Loucy (cell line): ENCODE measurements around the gene POLR3A.
A peak's percentile ranks its signal among the peaks of the same experiment; 100 is the strongest.

Experiments used
- H2AFZ ChIP-seq: fragments of 200-600 bp; sonication (generic); 2 replicates; pipeline ENCODE4 v1.6.0; 2016; ENCODE audit warnings: antibody characterized with exemption, mild to moderate bottlenecking, low read length, moderate library complexity
- H3F3A ChIP-seq: fragments of 200-600 bp; 2 replicates; pipeline ENCODE4 v1.6.0; 2016; ENCODE audit warnings: antibody characterized with exemption, low read depth, mild to moderate bottlenecking
- H3K27me3 ChIP-seq: fragments of 200-600 bp; sonication (generic); 2 replicates; pipeline ENCODE4 v1.6.1; 2014; ENCODE audit warnings: low read length, mild to moderate bottlenecking; ENCODE audit not compliant: insufficient read depth, poor library complexity, severe bottlenecking
- H3K36me3 ChIP-seq: fragments of 200-600 bp; sonication (generic); 2 replicates; pipeline ENCODE4 v1.6.1; 2016; ENCODE audit warnings: low read length; ENCODE audit not compliant: insufficient read depth
- H3K4me1 ChIP-seq: fragments of 200-600 bp; sonication (generic); 2 replicates; pipeline ENCODE4 v1.5.1; 2014; ENCODE audit warnings: low read length, mild to moderate bottlenecking; ENCODE audit not compliant: insufficient read depth, poor library complexity, severe bottlenecking
- H3K4me2 ChIP-seq: fragments of 200-600 bp; sonication (generic); 2 replicates; pipeline ENCODE4 v1.6.0; 2014; ENCODE audit warnings: antibody characterized with exemption, low read length, low read depth, mild to moderate bottlenecking; ENCODE audit not compliant: poor library complexity, severe bottlenecking
- H3K4me3 ChIP-seq: fragments of 200-600 bp; sonication (generic); 2 replicates; pipeline ENCODE4 v1.5.1; 2014; ENCODE audit warnings: low read length, mild to moderate bottlenecking, mixed read lengths; ENCODE audit not compliant: poor library complexity, severe bottlenecking
- H3K79me2 ChIP-seq: fragments of 200-600 bp; sonication (generic); 2 replicates; pipeline ENCODE4 v1.6.1; 2014; ENCODE audit warnings: low read length; ENCODE audit not compliant: insufficient read depth
- H3K9ac ChIP-seq: fragments of 200-600 bp; sonication (generic); 2 replicates; pipeline ENCODE4 v1.6.0; 2014; ENCODE audit warnings: mild to moderate bottlenecking, low read depth, low read length, moderate library complexity; ENCODE audit not compliant: poor library complexity, severe bottlenecking
- H3K9me2 ChIP-seq: fragments of 200-600 bp; sonication (generic); replicated peaks from 2 replicates; pipeline ENCODE4 v1.6.1; 2016; ENCODE audit warnings: low read depth, low read length, mixed read lengths
- H3K9me3 ChIP-seq: fragments of 200-600 bp; sonication (generic); 2 replicates; pipeline ENCODE4 v1.6.1; 2014; ENCODE audit warnings: mild to moderate bottlenecking, antibody characterized with exemption, low read length, low read depth; ENCODE audit not compliant: insufficient read depth
- H4K20me1 ChIP-seq: fragments of 200-600 bp; sonication (generic); 2 replicates; pipeline ENCODE4 v1.6.0; 2014; ENCODE audit warnings: antibody characterized with exemption, low read length, mild to moderate bottlenecking; ENCODE audit not compliant: insufficient read depth, poor library complexity, severe bottlenecking
- EZH2phosphoT487 ChIP-seq: fragments of 200-600 bp; IDR thresholded peaks from 2 replicates; pipeline ENCODE4 v1.6.1; 2018; ENCODE audit warnings: antibody characterized with exemption, mild to moderate bottlenecking, moderate library complexity, borderline replicate concordance
- TF ChIP-seq, protein P1 (sequence below): fragments of 200-600 bp; sonication (generic); conservative IDR thresholded peaks from 2 replicates; pipeline ENCODE4 v1.5.1; 2014; ENCODE audit warnings: mild to moderate bottlenecking, antibody characterized with exemption, low read length

POLR3A gene

DNA sequence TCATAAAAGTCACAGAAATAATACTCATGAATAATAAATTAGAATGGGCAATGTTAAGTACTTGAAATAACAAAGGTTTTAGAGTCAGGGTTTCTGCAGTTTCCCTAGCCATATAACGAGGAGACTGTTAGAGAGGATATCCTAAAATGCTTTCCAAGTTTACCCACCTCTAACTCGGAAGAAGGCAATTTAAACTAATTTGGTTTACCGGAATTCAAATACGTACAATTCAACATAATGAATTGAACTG lies 4.0 kb upstream of the POLR3A start:
- Histone ChIP-seq H3K9me2 (no peaks in the 10 kb centered on the region), H3K4me1 (peaks cover 49% of the 10 kb centered on the region), H3K9ac (peak overlapping the region; percentile 68), H3K4me2 (peak overlapping the region; percentile 80), H3K36me3 (peaks cover 32% of the 10 kb centered on the region), H3K4me3 (peak overlapping the region; percentile 83), H2AFZ (peak overlapping the region; percentile 98), H3F3A (0 out of 2 replicates have a peak, but pooled peaks cover 3% of the 10 kb centered on the region), H3K79me2 (peaks cover 57% of the 10 kb centered on the region), H4K20me1 (peaks cover 44% of the 10 kb centered on the region), H3K9me3 (no peaks in the 10 kb centered on the region), H3K27me3 (peaks cover 10% of the 10 kb centered on the region)
- TF ChIP-seq, protein P1, sequence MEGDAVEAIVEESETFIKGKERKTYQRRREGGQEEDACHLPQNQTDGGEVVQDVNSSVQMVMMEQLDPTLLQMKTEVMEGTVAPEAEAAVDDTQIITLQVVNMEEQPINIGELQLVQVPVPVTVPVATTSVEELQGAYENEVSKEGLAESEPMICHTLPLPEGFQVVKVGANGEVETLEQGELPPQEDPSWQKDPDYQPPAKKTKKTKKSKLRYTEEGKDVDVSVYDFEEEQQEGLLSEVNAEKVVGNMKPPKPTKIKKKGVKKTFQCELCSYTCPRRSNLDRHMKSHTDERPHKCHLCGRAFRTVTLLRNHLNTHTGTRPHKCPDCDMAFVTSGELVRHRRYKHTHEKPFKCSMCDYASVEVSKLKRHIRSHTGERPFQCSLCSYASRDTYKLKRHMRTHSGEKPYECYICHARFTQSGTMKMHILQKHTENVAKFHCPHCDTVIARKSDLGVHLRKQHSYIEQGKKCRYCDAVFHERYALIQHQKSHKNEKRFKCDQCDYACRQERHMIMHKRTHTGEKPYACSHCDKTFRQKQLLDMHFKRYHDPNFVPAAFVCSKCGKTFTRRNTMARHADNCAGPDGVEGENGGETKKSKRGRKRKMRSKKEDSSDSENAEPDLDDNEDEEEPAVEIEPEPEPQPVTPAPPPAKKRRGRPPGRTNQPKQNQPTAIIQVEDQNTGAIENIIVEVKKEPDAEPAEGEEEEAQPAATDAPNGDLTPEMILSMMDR: no peak
- no peak for TF ChIP-seq EZH2phosphoT487

DNA sequence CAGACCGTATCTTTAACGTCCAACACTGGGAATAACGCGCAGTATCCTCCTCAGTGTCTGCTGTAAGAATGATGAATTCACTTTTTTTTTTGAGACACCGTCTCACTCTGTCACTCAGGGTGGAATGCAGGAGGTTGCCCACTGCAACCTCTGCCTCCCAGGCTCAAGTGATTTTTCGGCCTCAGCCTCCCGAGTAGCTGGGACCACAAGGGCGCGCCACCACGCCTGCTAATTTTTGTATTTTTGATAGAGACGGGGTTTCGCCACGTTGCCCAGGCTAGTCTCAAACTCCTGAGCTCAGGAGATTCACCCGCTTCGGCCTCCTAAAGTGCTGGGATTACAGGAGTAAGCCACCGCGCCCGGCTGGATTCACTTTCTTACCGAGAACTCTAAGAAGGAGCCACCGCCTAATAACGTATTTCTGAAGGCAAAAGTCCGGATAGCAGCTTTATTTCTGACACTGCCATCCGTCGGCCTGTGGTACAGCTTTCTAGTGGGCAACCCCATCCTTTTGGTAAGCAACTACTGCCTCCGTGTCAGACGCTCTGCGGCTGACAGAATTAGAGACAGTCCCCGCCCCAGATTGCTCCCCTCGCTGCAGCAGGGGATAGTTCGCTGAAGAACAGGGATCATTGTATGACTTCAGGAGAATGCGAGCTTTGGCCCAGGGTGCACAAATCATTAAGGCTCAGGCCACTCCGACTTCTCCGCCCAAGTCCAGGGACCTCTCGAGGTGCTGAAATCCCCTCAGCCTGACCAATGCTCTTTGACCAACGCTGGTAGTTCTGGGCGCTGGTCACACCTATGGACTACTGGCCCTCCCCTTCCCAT lies 662 bp downstream of the POLR3A start:
- H3K4me2 ChIP-seq: peak overlapping the region; percentile 85

DNA sequence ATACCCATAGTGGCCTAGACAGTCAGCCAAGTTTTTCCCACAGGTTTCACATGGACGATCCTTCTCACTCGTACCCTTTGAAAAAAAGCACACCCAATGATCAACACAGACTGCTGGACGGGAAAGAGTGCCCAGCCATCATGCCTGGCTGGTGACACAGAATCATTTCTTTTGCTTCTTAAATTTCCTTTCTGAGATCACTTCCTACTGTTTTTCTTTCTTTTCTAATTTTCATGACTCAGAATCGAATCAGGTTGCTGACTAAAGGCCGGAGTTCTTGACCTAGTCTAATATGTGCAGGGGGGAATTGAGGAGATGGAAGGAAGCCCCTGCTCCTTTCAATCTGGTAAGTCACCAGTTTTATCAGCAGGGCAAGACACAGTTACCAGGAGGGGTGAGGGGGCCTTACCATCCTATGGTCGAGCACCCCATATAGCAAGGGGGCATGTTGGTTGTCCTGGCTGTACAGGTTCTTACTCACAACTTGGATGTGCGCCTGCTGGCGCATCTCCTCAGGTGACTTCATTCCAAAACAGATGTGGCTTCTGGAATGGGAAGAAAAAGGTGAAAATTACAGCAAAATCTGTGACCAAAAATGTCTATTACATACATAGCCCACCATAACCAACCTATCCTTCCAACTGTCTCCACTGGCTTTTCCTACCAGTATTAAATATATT lies 3.5 kb downstream of the POLR3A start:
- Histone ChIP-seq H3K4me3 (no peak overlapping the region), H4K20me1 (peaks cover 3% of the 10 kb centered on the region), H3K9me2 (no peaks in the 10 kb centered on the region), H3K79me2 (peaks cover 29% of the 10 kb centered on the region), H3K27me3 (no peaks in the 10 kb centered on the region), H3K9me3 (no peaks in the 10 kb centered on the region), H3K4me1 (peaks cover 17% of the 10 kb centered on the region), H2AFZ (no peak overlapping the region), H3F3A (0 out of 2 replicates have a peak, but pooled peaks cover 3% of the 10 kb centered on the region), H3K4me2 (no peak overlapping the region), H3K9ac (no peak overlapping the region), H3K36me3 (peaks cover 52% of the 10 kb centered on the region)
- TF ChIP-seq EZH2phosphoT487: no peak
- TF ChIP-seq, protein P1: no peak

More for the DNA sequence above, 662 bp downstream of the POLR3A start:
- Histone ChIP-seq H3K9me2 (no peaks in the 10 kb centered on the region), H3K79me2 (peaks cover 29% of the 10 kb centered on the region), H3K36me3 (peaks cover 24% of the 10 kb centered on the region; the same call in 1 of the 2 replicates), H4K20me1 (peaks cover 3% of the 10 kb centered on the region), H3K4me1 (peaks cover 22% of the 10 kb centered on the region), H3F3A (0 out of 2 replicates have a peak, but pooled peaks cover 3% of the 10 kb centered on the region), H3K4me3 (peak overlapping the region; percentile 97), H3K9ac (peak overlapping the region; percentile 96), H3K27me3 (peaks cover under 1% of the 10 kb centered on the region), H2AFZ (peak overlapping the region; percentile 95), H3K9me3 (no peaks in the 10 kb centered on the region)
- TF ChIP-seq EZH2phosphoT487: no peak
- TF ChIP-seq, protein P1: peak; percentile 23; the same call in 1 of the 2 replicates
